Stimulated activated CD4-positive, alpha-beta T cell treated with anti-CD3 and anti-CD28 coated beads, Interleukin-4, amount 100 ng/mL, for 48 hours (primary cell): ENCODE data around the gene LHX3.
A peak's percentile ranks its signal among the peaks of the same experiment; 100 is the strongest.

ENCODE experiments used
- DNase-seq, 2 donors: peaks; one replicate each; pipeline ENCODE4 v3.0.0-alpha.2; 2020; ENCODE audit warnings: low read depth in 2 of 2

LHX3 gene

GRCh38 chr9:136204838-136205706 is at the start of gene LHX3:
TSS of gene LHX3 (minus strand) at chr9:136205128. CDS start at chr9:136205012, 116 bp downstream.
- DNase-seq, result no peak

GRCh38 chr9:136253246-136254130 is 48.6 kb upstream of the LHX3 start:
- DNase-seq, result no peak

GRCh38 chr9:136252846-136253245 is 47.9 kb upstream of the LHX3 start:
- DNase-seq, result no peak

- DNase-seq, result no peak
These were observed 47.4 kb upstream of the LHX3 start for GRCh38 chr9:136252281-136252680.

GRCh38 chr9:136251264-136252115 is 46.6 kb upstream of the LHX3 start:
- no peak for DNase-seq

GRCh38 chr9:136250676-136251075 is 45.7 kb upstream of the LHX3 start:
- no peak for DNase-seq

- no peak for DNase-seq
These were observed 45.1 kb upstream of the LHX3 start for GRCh38 chr9:136249877-136250559.

GRCh38 chr9:136248951-136249876 is 44.3 kb upstream of the LHX3 start:
- DNase-seq, result no peak

GRCh38 chr9:136247947-136248637 is 43.2 kb upstream of the LHX3 start:
- DNase-seq, result no peak

GRCh38 chr9:136247551-136247916 is 42.6 kb upstream of the LHX3 start:
- no peak for DNase-seq

GRCh38 chr9:136246849-136247550 is 42.1 kb upstream of the LHX3 start:
- no peak for DNase-seq

- peak; percentile 78 to 84 for DNase-seq
These were observed 40.6 kb upstream of the LHX3 start, which contains the start of gene QSOX2 for GRCh38 chr9:136245219-136246150. TSS of gene QSOX2 (minus strand) at chr9:136245812. CDS start at chr9:136245803, 9 bp downstream.

- no peak for DNase-seq
These were observed 40.0 kb upstream of the LHX3 start for GRCh38 chr9:136244969-136245218.

- peak; percentile 42 to 70 for DNase-seq
These were observed 39.4 kb upstream of the LHX3 start for GRCh38 chr9:136244122-136244968.

GRCh38 chr9:136243631-136244030 is 38.7 kb upstream of the LHX3 start:
- DNase-seq, result no peak

- DNase-seq, result no peak
These were observed 38.1 kb upstream of the LHX3 start for GRCh38 chr9:136242918-136243525.

- DNase-seq, result no peak
These were observed 37.3 kb upstream of the LHX3 start for GRCh38 chr9:136242248-136242647.
